ENCODE data around the gene FAM162A.
"Not testable (repeated sequence)": the region's sequence is repeated elsewhere in the genome, so short reads cannot be mapped to it uniquely, and the experiment has no call there.

The FAM162A gene

GRCh38 chr3:122410639-122411038, 26.7 kb downstream of the FAM162A start:
- H3K36me3 Mint-ChIP-seq (ENCODE audit: insufficient read depth), result peaks cover 31% of the 10 kb centered on the region
- H3K9me3 Mint-ChIP-seq, result no peaks in the 10 kb centered on the region
- no peak overlapping the region for H3K27ac Mint-ChIP-seq (ENCODE audit: low read depth)
- peaks cover 39% of the 10 kb centered on the region for H3K4me1 Mint-ChIP-seq
- no peaks in the 10 kb centered on the region for H3K27me3 Mint-ChIP-seq
- DNase-seq (ENCODE audit: low spot score in 2 of 2) (no peak), ATAC-seq (replicated peaks; ENCODE audit: extremely low read depth, poor library complexity, severe bottlenecking) (no peak)
- no peak overlapping the region for H3K4me3 Mint-ChIP-seq

DNA sequence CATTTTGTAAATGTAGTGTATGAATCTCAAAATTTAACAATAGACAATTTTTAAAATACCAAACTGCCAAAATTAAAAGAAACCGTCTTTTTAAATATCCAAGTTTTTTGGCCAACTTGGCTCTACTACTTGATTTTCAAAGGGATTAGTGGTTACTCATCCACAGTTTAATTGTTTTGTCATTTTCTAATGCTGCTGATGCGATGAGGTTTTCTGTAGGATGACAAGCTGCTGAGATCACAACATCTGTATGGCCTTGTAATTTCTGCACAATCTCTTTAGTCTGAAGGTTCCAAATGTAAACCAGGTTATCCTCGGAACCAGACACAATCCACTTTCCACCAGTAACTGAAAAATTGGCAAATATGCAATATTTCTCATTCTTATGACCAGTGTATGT, 30.4 kb downstream of the FAM162A start:
- no peaks in the 10 kb centered on the region for H3K9me3 Mint-ChIP-seq
- ATAC-seq (replicated peaks; ENCODE audit: extremely low read depth, poor library complexity, severe bottlenecking), result no peak
- H3K36me3 Mint-ChIP-seq (ENCODE audit: insufficient read depth), result peaks cover 37% of the 10 kb centered on the region
- H3K27me3 Mint-ChIP-seq, result no peaks in the 10 kb centered on the region
- H3K27ac Mint-ChIP-seq (ENCODE audit: low read depth), result peak overlapping the region; percentile 22
- H3K4me3 Mint-ChIP-seq, result peak overlapping the region; percentile 96
- DNase-seq (ENCODE audit: low spot score in 2 of 2), result no peak
- peaks cover 48% of the 10 kb centered on the region for H3K4me1 Mint-ChIP-seq

GRCh38 chr3:122415104-122415744, 31.2 kb downstream of the FAM162A start:
- peak overlapping the region; percentile 98 for H3K27ac Mint-ChIP-seq (ENCODE audit: low read depth)
- H3K36me3 Mint-ChIP-seq (ENCODE audit: insufficient read depth), result peaks cover 39% of the 10 kb centered on the region
- DNase-seq (ENCODE audit: low spot score in 2 of 2) (peak; percentile 14 to 34), ATAC-seq (replicated peaks; ENCODE audit: extremely low read depth, poor library complexity, severe bottlenecking) (peak; percentile 45)
- no peaks in the 10 kb centered on the region for H3K9me3 Mint-ChIP-seq
- peaks cover 48% of the 10 kb centered on the region for H3K4me1 Mint-ChIP-seq
- H3K27me3 Mint-ChIP-seq, result no peaks in the 10 kb centered on the region
- H3K4me3 Mint-ChIP-seq, result peak overlapping the region; percentile 96

DNA sequence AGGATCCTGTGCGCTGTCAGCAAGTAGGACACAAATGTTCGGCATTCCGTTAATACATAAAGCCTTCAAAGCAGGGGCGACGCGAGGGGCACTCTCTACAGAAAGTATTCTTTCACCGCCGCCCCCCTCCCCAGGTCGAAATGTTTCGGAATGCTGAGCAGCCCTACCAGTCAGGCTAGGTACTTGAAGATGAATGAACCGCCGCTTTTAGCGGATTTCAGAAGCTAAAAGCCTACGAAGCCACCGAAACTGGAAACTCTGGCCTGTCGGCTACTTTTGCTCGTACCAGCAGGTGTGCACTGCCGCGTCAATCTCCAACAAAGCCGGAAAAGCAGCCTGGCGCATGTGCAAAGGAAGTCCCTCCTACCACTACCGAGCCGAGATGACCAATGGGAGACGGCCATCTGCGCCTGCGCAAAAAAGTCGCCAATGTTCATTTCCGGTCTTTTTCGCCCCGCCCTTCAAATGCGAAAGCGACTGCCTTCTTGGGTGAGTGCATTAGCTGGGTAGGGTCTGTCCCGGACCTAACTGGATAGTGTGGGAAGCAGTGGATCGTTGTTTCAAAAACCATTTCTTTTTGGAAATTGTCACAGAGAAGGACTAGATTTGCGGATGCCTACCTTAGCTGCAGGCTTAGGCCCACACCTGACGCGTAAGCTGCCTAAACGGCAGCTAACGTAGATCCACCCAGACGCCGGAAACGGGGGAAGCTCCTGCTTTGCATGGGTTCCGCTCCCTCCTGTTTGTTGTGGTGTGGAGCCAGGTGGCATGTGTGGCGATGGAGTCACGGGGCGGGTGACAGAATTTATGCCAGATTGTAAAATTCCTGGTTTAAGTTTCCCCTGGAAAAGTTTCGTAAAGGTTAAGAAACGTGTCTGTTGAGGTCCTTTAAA, 32.0 kb downstream of the FAM162A start, which contains the start of gene WDR5B:
TSS of gene WDR5B (minus strand) at position 301 of the 893 bp plus-strand sequence. CDS start 534 bp downstream, outside the sequence.
- Mint-ChIP-seq H3K9me3 (no peaks in the 10 kb centered on the region), H3K27ac (ENCODE audit: low read depth) (peak within 1 kb of the TSS; percentile 98), H3K4me3 (peak within 1 kb of the TSS; percentile 96), H3K4me1 (peaks cover 48% of the 10 kb centered on the region), H3K27me3 (no peaks in the 10 kb centered on the region), H3K36me3 (ENCODE audit: insufficient read depth) (peaks cover 36% of the 10 kb centered on the region)
- peak; percentile 90 for ATAC-seq (replicated peaks; ENCODE audit: extremely low read depth, poor library complexity, severe bottlenecking)
- peak; percentile 98 to 99 for DNase-seq (ENCODE audit: low spot score in 2 of 2)

DNA sequence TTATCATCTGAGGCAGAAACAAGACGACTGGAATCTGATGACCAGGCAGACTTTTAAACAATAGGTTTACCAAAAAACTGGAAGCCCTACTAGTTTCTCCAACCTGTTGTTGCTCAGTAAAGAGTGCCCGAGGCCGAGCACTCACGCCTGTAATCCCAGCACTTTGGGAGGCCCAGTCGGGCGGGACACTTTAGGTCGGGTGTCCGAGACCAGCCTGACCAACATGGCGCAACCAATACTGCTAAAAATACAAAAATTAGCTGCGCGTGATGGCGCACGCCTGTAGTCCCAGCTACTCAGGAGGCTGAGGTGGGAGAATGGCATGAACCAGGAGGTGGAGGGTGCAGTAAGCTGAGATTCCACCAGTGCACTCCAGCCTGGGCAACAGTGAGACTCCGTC, 33.0 kb downstream of the FAM162A start:
- DNase-seq (ENCODE audit: low spot score in 2 of 2), result no peak
- Mint-ChIP-seq H3K27ac (ENCODE audit: low read depth) (peak overlapping the region; percentile 98), H3K9me3 (no peaks in the 10 kb centered on the region), H3K4me3 (peak overlapping the region; percentile 96), H3K36me3 (ENCODE audit: insufficient read depth) (peaks cover 37% of the 10 kb centered on the region), H3K27me3 (no peaks in the 10 kb centered on the region), H3K4me1 (peaks cover 45% of the 10 kb centered on the region)
- no peak for ATAC-seq (replicated peaks; ENCODE audit: extremely low read depth, poor library complexity, severe bottlenecking)

- no peak for ATAC-seq (replicated peaks; ENCODE audit: extremely low read depth, poor library complexity, severe bottlenecking)
- Mint-ChIP-seq H3K27me3 (no peaks in the 10 kb centered on the region), H3K9me3 (no peaks in the 10 kb centered on the region), H3K4me1 (peaks cover 10% of the 10 kb centered on the region), H3K4me3 (no peak overlapping the region), H3K27ac (ENCODE audit: low read depth) (no peak overlapping the region), H3K36me3 (ENCODE audit: insufficient read depth) (peaks cover 37% of the 10 kb centered on the region)
- no peak for DNase-seq (ENCODE audit: low spot score in 2 of 2)
Observed at GRCh38 chr3:122421101-122421500, 37.1 kb downstream of the FAM162A start.

GRCh38 chr3:122421836-122422235, 37.9 kb downstream of the FAM162A start:
- Mint-ChIP-seq H3K9me3 (no peaks in the 10 kb centered on the region), H3K4me1 (peaks cover 2% of the 10 kb centered on the region), H3K36me3 (ENCODE audit: insufficient read depth) (peaks cover 38% of the 10 kb centered on the region), H3K27me3 (no peaks in the 10 kb centered on the region), H3K4me3 (no peak overlapping the region), H3K27ac (ENCODE audit: low read depth) (no peak overlapping the region)
- DNase-seq (ENCODE audit: low spot score in 2 of 2) (no peak), ATAC-seq (replicated peaks; ENCODE audit: extremely low read depth, poor library complexity, severe bottlenecking) (no peak)

- peaks cover 15% of the 10 kb centered on the region for H3K4me1 Mint-ChIP-seq
- H3K4me3 Mint-ChIP-seq, result no peak overlapping the region
- H3K27me3 Mint-ChIP-seq, result no peaks in the 10 kb centered on the region
- H3K27ac Mint-ChIP-seq (ENCODE audit: low read depth), result peak overlapping the region; percentile 53
- DNase-seq (ENCODE audit: low spot score in 2 of 2) (no peak), ATAC-seq (replicated peaks; ENCODE audit: extremely low read depth, poor library complexity, severe bottlenecking) (no peak)
- peaks cover 39% of the 10 kb centered on the region for H3K36me3 Mint-ChIP-seq (ENCODE audit: insufficient read depth)
- H3K9me3 Mint-ChIP-seq, result no peaks in the 10 kb centered on the region
Observed at GRCh38 chr3:122427857-122428471, 44.0 kb downstream of the FAM162A start.

DNA sequence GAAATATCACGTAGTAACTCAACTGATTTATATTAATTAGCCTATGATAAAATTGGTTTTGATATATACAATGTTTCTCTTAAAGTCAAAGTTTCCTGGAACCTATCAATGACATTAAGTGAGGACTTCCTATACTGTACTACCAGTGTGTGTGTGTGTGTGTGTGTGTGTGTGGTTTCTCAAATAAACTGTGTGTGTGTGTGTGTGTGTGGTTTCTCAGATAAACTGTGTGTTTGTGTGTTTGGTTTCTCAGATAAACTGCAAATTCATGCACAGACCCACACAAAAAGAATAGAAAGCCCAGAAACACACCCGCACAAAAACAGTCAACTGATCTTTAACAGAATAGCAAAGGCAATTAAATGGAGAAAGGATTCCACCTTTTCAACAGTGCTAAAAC, 46.4 kb downstream of the FAM162A start:
- DNase-seq (ENCODE audit: low spot score in 2 of 2), result no peak
- Mint-ChIP-seq H3K36me3 (ENCODE audit: insufficient read depth) (peaks cover 29% of the 10 kb centered on the region), H3K4me3 (no peak overlapping the region), H3K27me3 (no peaks in the 10 kb centered on the region), H3K27ac (ENCODE audit: low read depth) (peak overlapping the region; percentile 44), H3K9me3 (no peaks in the 10 kb centered on the region), H3K4me1 (peaks cover 15% of the 10 kb centered on the region)
- no peak for ATAC-seq (replicated peaks; ENCODE audit: extremely low read depth, poor library complexity, severe bottlenecking)

DNA sequence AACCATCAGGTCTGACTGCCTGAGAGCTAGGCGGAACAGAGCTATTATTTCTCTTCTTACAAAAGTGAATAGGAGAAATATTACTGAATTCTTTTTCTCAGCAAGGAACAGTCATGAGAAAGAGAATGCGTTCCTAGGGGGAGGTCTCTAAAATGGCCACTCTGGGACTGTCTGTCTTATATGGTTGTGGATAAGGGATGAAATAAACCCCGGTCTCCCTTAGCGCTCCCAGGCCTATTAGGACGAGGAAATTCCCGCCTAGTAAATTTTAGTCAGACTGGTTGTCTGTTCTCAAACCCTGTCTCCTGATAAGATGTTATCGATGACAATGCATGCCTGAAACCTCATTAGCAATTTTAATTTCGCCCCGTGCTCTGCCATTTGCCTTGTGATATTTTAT, 52.0 kb downstream of the FAM162A start:
- Mint-ChIP-seq H3K36me3 (ENCODE audit: insufficient read depth) (peaks cover 30% of the 10 kb centered on the region), H3K27me3 (no peaks in the 10 kb centered on the region), H3K4me3 (no peak overlapping the region), H3K9me3 (peaks cover 5% of the 10 kb centered on the region), H3K27ac (ENCODE audit: low read depth) (no peak overlapping the region), H3K4me1 (peaks cover 1% of the 10 kb centered on the region)
- no peak for DNase-seq (ENCODE audit: low spot score in 2 of 2)
- no peak for ATAC-seq (replicated peaks; ENCODE audit: extremely low read depth, poor library complexity, severe bottlenecking)

- Mint-ChIP-seq H3K4me3 (no peak overlapping the region), H3K27me3 (no peaks in the 10 kb centered on the region), H3K4me1 (peaks cover 19% of the 10 kb centered on the region), H3K9me3 (no peaks in the 10 kb centered on the region), H3K27ac (ENCODE audit: low read depth) (no peak overlapping the region), H3K36me3 (ENCODE audit: insufficient read depth) (peaks cover 55% of the 10 kb centered on the region)
- ATAC-seq (replicated peaks; ENCODE audit: extremely low read depth, poor library complexity, severe bottlenecking) (no peak), DNase-seq (ENCODE audit: low spot score in 2 of 2) (no peak)
Observed at GRCh38 chr3:122443090-122443489, 59.1 kb downstream of the FAM162A start.

- H3K4me3 Mint-ChIP-seq; H3K27me3 Mint-ChIP-seq; H3K27ac Mint-ChIP-seq (ENCODE audit: low read depth); ATAC-seq (replicated peaks; ENCODE audit: extremely low read depth, poor library complexity, severe bottlenecking); DNase-seq (ENCODE audit: low spot score in 2 of 2); H3K9me3 Mint-ChIP-seq: not testable (repeated sequence)
- Mint-ChIP-seq H3K4me1 (peaks cover 21% of the 10 kb centered on the region), H3K36me3 (ENCODE audit: insufficient read depth) (peaks cover 60% of the 10 kb centered on the region)
Observed at GRCh38 chr3:122443762-122444490, 59.9 kb downstream of the FAM162A start.

Measured in central memory CD8-positive, alpha-beta T cell (primary cell).